Fibroblast of lung (primary cell): ENCODE data around the gene OXGR1. TPM values are rescaled to one million over a fixed set of nuclear protein-coding genes. Genes with fewer than 3 reads are reported as not detected.

Source experiments
- DNase-seq, 2 donors: peaks; one replicate each; pipeline versions ENCODE4 v3.0.0 to v3.0.0-alpha.2; 2010; ENCODE audit warnings: low read depth in 2 of 2
- H2AFZ ChIP-seq: 2 replicates; pipeline ENCODE4 v1.5.1; 2012; ENCODE audit warnings: low read length, control low read depth, inconsistent platforms
- H3K27ac ChIP-seq: 2 replicates; pipeline ENCODE4 v1.5.1; 2011; ENCODE audit warnings: low read length, control low read depth; ENCODE audit not compliant: insufficient read depth
- H3K27me3 ChIP-seq: 2 replicates; pipeline ENCODE4 v1.5.1; 2011; ENCODE audit warnings: mild to moderate bottlenecking, low read length; ENCODE audit not compliant: control insufficient read depth, insufficient read depth
- H3K36me3 ChIP-seq: 2 replicates; pipeline ENCODE4 v1.5.1; 2011; ENCODE audit warnings: low read length; ENCODE audit not compliant: control insufficient read depth, insufficient read depth
- H3K4me1 ChIP-seq: 2 replicates; pipeline ENCODE4 v1.5.1; 2011; ENCODE audit warnings: low read length; ENCODE audit not compliant: control insufficient read depth, insufficient read depth; ENCODE audit errors: extremely low read depth
- H3K4me2 ChIP-seq: 2 replicates; pipeline ENCODE4 v1.5.1; 2011; ENCODE audit warnings: low read length, control low read depth; ENCODE audit not compliant: insufficient read depth; ENCODE audit errors: extremely low read depth
- H3K4me3 ChIP-seq, 4 experiments: fragments of 200-600 bp in 1 of 4; sonication (generic) in 1 of 4; replicated peaks in 1 of 4; 2 replicates each; pipeline ENCODE4 v1.5.1; 2011 to 2016; ENCODE audit warnings: low read length in 4 of 4, low read depth in 3 of 4, mild to moderate bottlenecking in 3 of 4, control low read depth in 2 of 4, inconsistent platforms in 1 of 4, mixed read lengths in 1 of 4; ENCODE audit not compliant: insufficient read depth in 1 of 4; ENCODE audit errors: control extremely low read depth in 1 of 4
- H3K79me2 ChIP-seq: 2 replicates; pipeline ENCODE4 v1.5.1; 2012; ENCODE audit warnings: mild to moderate bottlenecking, low read length, inconsistent platforms; ENCODE audit not compliant: control insufficient read depth, insufficient read depth
- H3K9ac ChIP-seq: 2 replicates; pipeline ENCODE4 v1.5.1; 2011; ENCODE audit warnings: mild to moderate bottlenecking, low read length, control low read depth; ENCODE audit not compliant: insufficient read depth
- H3K9me3 ChIP-seq: 2 replicates; pipeline ENCODE4 v1.5.1; 2012; ENCODE audit warnings: low read depth, low read length; ENCODE audit not compliant: control insufficient read depth, insufficient read depth
- H4K20me1 ChIP-seq: 2 replicates; pipeline ENCODE4 v1.5.1; 2011; ENCODE audit warnings: low read length; ENCODE audit not compliant: control insufficient read depth, insufficient read depth; ENCODE audit errors: extremely low read depth
- CTCF ChIP-seq, 2 donors: IDR thresholded peaks in 1 of 2; conservative IDR thresholded peaks in 1 of 2; 1 replicate in 1 of 2; 2 replicates in 1 of 2; pipeline ENCODE4 v1.5.1; 2011 to 2012; ENCODE audit warnings: low read length in 2 of 2, control low read depth in 1 of 2, inconsistent platforms in 1 of 2, low read depth in 1 of 2, mild to moderate bottlenecking in 1 of 2
- EZH2 ChIP-seq: IDR thresholded peaks from 2 replicates; pipeline ENCODE4 v1.5.1; 2012; ENCODE audit warnings: low read length, control low read depth, mild to moderate bottlenecking; ENCODE audit errors: missing control alignments
- polyA plus RNA-seq, 2 donors: library from polyadenylated mRNA; depleted of rRNA in 1 of 2; stranded (reverse) in 1 of 2; unstranded in 1 of 2; fragments of >200 nt; gene quantifications; 2 replicates each; pipeline ENCODE4 v1.2.1, GENCODE V29; 2011 to 2012; ENCODE audit warnings: missing spikeins in 1 of 2
- total RNA-seq: library from RNA; depleted of rRNA; stranded (reverse); fragments of >200 nt; gene quantifications from 2 replicates; pipeline ENCODE4 v1.2.1, GENCODE V29; 2014

OXGR1 gene
- total and polyA plus RNA-seq, 2 donors (not counting 1 experiment from before 2014, with no cell fraction given), result not detected

DNA sequence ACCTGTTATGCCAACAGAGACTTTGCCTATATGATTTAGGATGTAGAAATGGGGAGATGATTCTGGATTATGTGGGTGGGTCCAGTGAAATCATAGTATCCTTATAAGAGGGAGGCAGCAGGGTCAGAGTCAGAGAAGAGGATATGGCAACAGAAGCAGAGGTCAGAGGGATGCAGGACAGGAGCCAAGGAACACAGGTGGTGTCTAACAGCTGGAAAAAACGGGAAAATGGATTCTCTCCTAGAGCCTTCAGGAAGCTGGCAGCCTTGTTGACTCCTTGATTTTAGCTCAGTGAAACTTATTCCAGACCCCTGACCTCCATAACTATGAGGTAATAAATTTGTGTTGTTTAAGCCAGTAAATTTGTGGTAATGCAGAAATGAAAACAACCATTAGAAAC is 28.8 kb upstream of the OXGR1 start:
- TF ChIP-seq CTCF (conservative IDR thresholded peaks at IDR 0.05 in 1 of 2, IDR thresholded peaks at IDR 0.05 in 1 of 2; ENCODE audit: low read depth in 1 of 2, low read length in 2 of 2), result no peak
- TF ChIP-seq EZH2, result no peak
- no peak overlapping the region for H3K4me2 ChIP-seq
- H3K4me3 ChIP-seq, result no peak overlapping the region
- H2AFZ ChIP-seq, result no peak overlapping the region
- no peak overlapping the region for H3K9ac ChIP-seq
- no peak for DNase-seq
- H4K20me1 ChIP-seq, result no peaks in the 10 kb centered on the region
- H3K27ac ChIP-seq, result no peak overlapping the region
- no peaks in the 10 kb centered on the region for H3K9me3 ChIP-seq
- no peaks in the 10 kb centered on the region for H3K79me2 ChIP-seq
- no peaks in the 10 kb centered on the region for H3K4me1 ChIP-seq
- H3K36me3 ChIP-seq, result no peaks in the 10 kb centered on the region
- H3K27me3 ChIP-seq, result no peaks in the 10 kb centered on the region

DNA sequence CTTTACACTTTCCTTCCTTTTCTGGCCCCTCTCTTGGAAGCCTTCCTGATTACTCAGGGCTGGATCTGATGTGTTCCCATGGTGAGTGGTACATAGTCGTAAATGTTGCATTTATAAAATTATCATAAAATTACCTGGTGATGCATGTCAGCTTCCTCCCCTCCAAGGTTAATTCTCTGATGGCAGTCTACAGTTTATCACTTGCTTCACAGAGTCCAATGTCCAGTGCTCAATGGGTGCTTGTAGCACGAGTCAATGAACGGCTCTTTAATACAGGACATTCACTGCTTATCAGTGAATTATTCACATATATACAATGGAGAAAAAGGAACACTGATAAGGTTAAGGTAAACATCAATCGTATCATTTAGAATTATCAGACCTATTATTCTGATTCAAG is 27.0 kb upstream of the OXGR1 start:
- Histone ChIP-seq H3K27ac (no peak overlapping the region), H3K27me3 (no peaks in the 10 kb centered on the region), H3K4me3 (no peak overlapping the region)

GRCh38 chr13:97020689-97021240 is 26.5 kb upstream of the OXGR1 start:
- Histone ChIP-seq H3K4me1 (no peaks in the 10 kb centered on the region), H3K27me3 (no peaks in the 10 kb centered on the region), H3K27ac (no peak overlapping the region), H3K9ac (no peak overlapping the region), H3K4me2 (no peak overlapping the region), H3K9me3 (no peaks in the 10 kb centered on the region), H3K4me3 (no peak overlapping the region), H2AFZ (no peak overlapping the region), H4K20me1 (no peaks in the 10 kb centered on the region), H3K36me3 (no peaks in the 10 kb centered on the region), H3K79me2 (no peaks in the 10 kb centered on the region)
- DNase-seq, result no peak
- no peak for TF ChIP-seq CTCF (conservative IDR thresholded peaks at IDR 0.05 in 1 of 2, IDR thresholded peaks at IDR 0.05 in 1 of 2; ENCODE audit: low read depth in 1 of 2, low read length in 2 of 2)
- TF ChIP-seq EZH2, result no peak

More for the DNA sequence above, 27.0 kb upstream of the OXGR1 start:
- no peaks in the 10 kb centered on the region for H4K20me1 ChIP-seq
- H3K9me3 ChIP-seq, result no peaks in the 10 kb centered on the region
- TF ChIP-seq CTCF (conservative IDR thresholded peaks at IDR 0.05 in 1 of 2, IDR thresholded peaks at IDR 0.05 in 1 of 2; ENCODE audit: low read depth in 1 of 2, low read length in 2 of 2), result no peak
- TF ChIP-seq EZH2, result no peak
- no peaks in the 10 kb centered on the region for H3K36me3 ChIP-seq
- no peak overlapping the region for H3K9ac ChIP-seq
- H3K4me1 ChIP-seq, result no peaks in the 10 kb centered on the region
- H3K79me2 ChIP-seq, result no peaks in the 10 kb centered on the region
- H2AFZ ChIP-seq, result no peak overlapping the region
- no peak for DNase-seq
- no peak overlapping the region for H3K4me2 ChIP-seq
